PC-3 (cell line): ENCODE measurements around the gene PRDM10. TPM values are rescaled to one million over a fixed set of nuclear protein-coding genes. Genes with fewer than 3 reads are reported as not detected.

ENCODE experiments used
- ATAC-seq: fragments of 200-7000 bp; cut with Tn5 transposase; 2 replicates; pipeline ENCODE4 v1.9.1; 2020; ENCODE audit warnings: mild to moderate bottlenecking, moderate library complexity
- BruUV-seq: library from RNA; stranded (reverse); fragments of 400-500 nt; replicated peaks from 2 replicates; lab custom pipeline; 2021; lab: Mats Ljungman, UMichigan
- CTCF ChIA-PET: fragments of 300-600 bp; sonication (Branson Sonifier 250); formaldehyde crosslinking; loops from one replicate; lab custom pipeline; 2022; ENCODE audit warnings: antibody characterized with exemption; lab: Charles Lee
- POLR2A ChIA-PET: fragments of 300-600 bp; sonication (Branson Sonifier 250); formaldehyde crosslinking; loops from one replicate; lab custom pipeline; 2022; ENCODE audit warnings: antibody characterized with exemption; ENCODE audit not compliant: unreplicated experiment; lab: Charles Lee
- DNase-seq: peaks from one replicate; pipeline ENCODE4 v3.0.0-alpha.2; 2015
- H2AFZ ChIP-seq: fragments of 300-600 bp; sonication (generic); 2 replicates; pipeline ENCODE4 v1.6.0; 2016; ENCODE audit warnings: antibody characterized with exemption, low read length
- H3F3A ChIP-seq: fragments of 300-600 bp; sonication (generic); one replicate; pipeline ENCODE4 v1.6.0; 2017; ENCODE audit warnings: antibody characterized with exemption, low read length, control low read depth, mild to moderate bottlenecking; ENCODE audit not compliant: unreplicated experiment
- H3K27ac ChIP-seq: fragments of 300-600 bp; sonication (generic); 2 replicates; pipeline ENCODE4 v1.5.1; 2016; ENCODE audit warnings: mild to moderate bottlenecking, low read length
- H3K27me3 ChIP-seq: fragments of 300-600 bp; sonication (generic); 2 replicates; pipeline ENCODE4 v1.6.1; 2016; ENCODE audit warnings: low read length, mixed read lengths
- H3K36me3 ChIP-seq: fragments of 300-600 bp; sonication (generic); 2 replicates; pipeline ENCODE4 v1.6.1; 2016; ENCODE audit warnings: low read depth, mixed run types, low read length, mixed read lengths
- H3K4me1 ChIP-seq: fragments of 300-600 bp; sonication (generic); 2 replicates; pipeline ENCODE4 v1.5.1; 2016; ENCODE audit warnings: low read length; ENCODE audit not compliant: insufficient read depth
- H3K4me2 ChIP-seq: fragments of 300-600 bp; sonication (generic); 2 replicates; pipeline ENCODE4 v1.6.0; 2016; ENCODE audit warnings: low read length
- H3K4me3 ChIP-seq: fragments of 300-600 bp; sonication (generic); 2 replicates; pipeline ENCODE4 v1.5.1; 2016; ENCODE audit warnings: mild to moderate bottlenecking, low read length, mixed read lengths
- H3K79me2 ChIP-seq: fragments of 300-600 bp; sonication (generic); 2 replicates; pipeline ENCODE4 v1.6.1; 2017; ENCODE audit warnings: low read length, mixed read lengths
- H3K9ac ChIP-seq: fragments of 300-600 bp; sonication (generic); 2 replicates; pipeline ENCODE4 v1.6.0; 2016; ENCODE audit warnings: mild to moderate bottlenecking, low read length
- H3K9me2 ChIP-seq: fragments of 300-600 bp; sonication (generic); replicated peaks from 2 replicates; pipeline ENCODE4 v1.6.1; 2016; ENCODE audit warnings: mixed run types, low read length, mixed read lengths
- H3K9me3 ChIP-seq: fragments of 300-600 bp; sonication (generic); 2 replicates; pipeline ENCODE4 v1.6.1; 2016; ENCODE audit warnings: low read length, mixed read lengths
- H4K20me1 ChIP-seq: fragments of 300-600 bp; sonication (generic); 2 replicates; pipeline ENCODE4 v1.6.1; 2016; ENCODE audit warnings: low read length, mixed read lengths
- EZH2 ChIP-seq: fragments of 300-600 bp; sonication (generic); IDR thresholded peaks from one replicate; pipeline ENCODE4 v1.6.1; 2017; ENCODE audit warnings: antibody characterized with exemption, mild to moderate bottlenecking, low read length; ENCODE audit not compliant: unreplicated experiment
- EZH2phosphoT487 ChIP-seq: fragments of 300-600 bp; sonication (generic); IDR thresholded peaks from 2 replicates; pipeline ENCODE4 v1.6.1; 2018; ENCODE audit warnings: mild to moderate bottlenecking, antibody characterized with exemption, low read length, borderline replicate concordance
- intact Hi-C: fragments of 100-400 bp; cut with micrococcal nuclease; formaldehyde crosslinking; loops from 2 replicates; pipeline ENCODE4 v1.9.0; 2023
- total RNA-seq: library from RNA; depleted of rRNA; stranded (reverse); fragments of >200 nt; gene quantifications from 2 replicates; pipeline ENCODE4 v1.2.3, GENCODE V29; 2014
- TF ChIP-seq, protein P1 (sequence below): fragments of 300-600 bp; sonication (generic); conservative IDR thresholded peaks from 2 replicates; pipeline ENCODE4 v1.5.1; 2017; ENCODE audit warnings: antibody characterized with exemption, low read depth, mild to moderate bottlenecking, low read length

PRDM10 gene
- total RNA-seq, 1 experiment from 2014 or later = 7.3 TPM

DNA sequence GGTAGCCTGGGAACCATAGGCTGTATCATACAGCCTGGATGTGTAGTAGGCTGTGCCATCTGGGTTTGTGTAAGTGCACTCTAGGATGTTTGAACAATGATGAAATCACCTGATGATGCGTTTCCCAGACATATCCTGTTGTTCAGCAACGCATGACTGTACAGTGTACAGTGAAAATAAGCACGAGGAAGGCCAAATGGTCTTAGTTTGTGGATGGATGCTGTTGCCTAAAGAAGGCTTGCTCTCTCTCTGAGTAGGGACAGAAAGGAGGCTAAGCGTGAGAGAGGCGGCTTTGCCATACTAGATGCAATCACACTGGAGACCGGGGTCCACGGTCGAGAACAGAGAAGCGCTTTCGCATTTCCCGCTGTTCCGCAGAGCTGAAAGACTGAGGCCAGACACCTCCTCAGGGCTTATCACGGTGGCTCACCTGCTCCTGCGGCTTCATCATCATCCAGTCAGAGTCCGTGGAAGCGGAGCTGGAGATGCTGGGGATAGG is 39.5 kb upstream of the PRDM10 start:
- H2AFZ ChIP-seq = peak overlapping the region; percentile 78
- peak overlapping the region; percentile 81 for H3K27ac ChIP-seq
- no peaks in the 10 kb centered on the region for H3K79me2 ChIP-seq
- H3K4me1 ChIP-seq = peaks cover 19% of the 10 kb centered on the region
- H3K9me2 ChIP-seq = no peaks in the 10 kb centered on the region
- no TSS peak for BruUV-seq
- ATAC-seq = peak; percentile 100
- peak overlapping the region; percentile 40 for H3K4me2 ChIP-seq
- H3K36me3 ChIP-seq = no peaks in the 10 kb centered on the region
- H3K27me3 ChIP-seq = no peaks in the 10 kb centered on the region
- TF ChIP-seq EZH2phosphoT487 (no peak), EZH2 (no peak)
- TF ChIP-seq, protein P1, sequence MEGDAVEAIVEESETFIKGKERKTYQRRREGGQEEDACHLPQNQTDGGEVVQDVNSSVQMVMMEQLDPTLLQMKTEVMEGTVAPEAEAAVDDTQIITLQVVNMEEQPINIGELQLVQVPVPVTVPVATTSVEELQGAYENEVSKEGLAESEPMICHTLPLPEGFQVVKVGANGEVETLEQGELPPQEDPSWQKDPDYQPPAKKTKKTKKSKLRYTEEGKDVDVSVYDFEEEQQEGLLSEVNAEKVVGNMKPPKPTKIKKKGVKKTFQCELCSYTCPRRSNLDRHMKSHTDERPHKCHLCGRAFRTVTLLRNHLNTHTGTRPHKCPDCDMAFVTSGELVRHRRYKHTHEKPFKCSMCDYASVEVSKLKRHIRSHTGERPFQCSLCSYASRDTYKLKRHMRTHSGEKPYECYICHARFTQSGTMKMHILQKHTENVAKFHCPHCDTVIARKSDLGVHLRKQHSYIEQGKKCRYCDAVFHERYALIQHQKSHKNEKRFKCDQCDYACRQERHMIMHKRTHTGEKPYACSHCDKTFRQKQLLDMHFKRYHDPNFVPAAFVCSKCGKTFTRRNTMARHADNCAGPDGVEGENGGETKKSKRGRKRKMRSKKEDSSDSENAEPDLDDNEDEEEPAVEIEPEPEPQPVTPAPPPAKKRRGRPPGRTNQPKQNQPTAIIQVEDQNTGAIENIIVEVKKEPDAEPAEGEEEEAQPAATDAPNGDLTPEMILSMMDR = no peak
- CTCF ChIA-PET = no interaction called here
- intact Hi-C loops = loop anchor here (2.0 kb wide), 1 partner anchor 39 kb away; the partner anchor contains the start of gene PRDM10
- no peaks in the 10 kb centered on the region for H3F3A ChIP-seq
- H3K4me3 ChIP-seq = no peak overlapping the region
- H3K9me3 ChIP-seq = no peaks in the 10 kb centered on the region
- DNase-seq = peak; percentile 97
- POLR2A ChIA-PET = no interaction called here
- peak overlapping the region; percentile 42; the same call in 1 of the 2 replicates for H3K9ac ChIP-seq
- no peaks in the 10 kb centered on the region for H4K20me1 ChIP-seq

DNA sequence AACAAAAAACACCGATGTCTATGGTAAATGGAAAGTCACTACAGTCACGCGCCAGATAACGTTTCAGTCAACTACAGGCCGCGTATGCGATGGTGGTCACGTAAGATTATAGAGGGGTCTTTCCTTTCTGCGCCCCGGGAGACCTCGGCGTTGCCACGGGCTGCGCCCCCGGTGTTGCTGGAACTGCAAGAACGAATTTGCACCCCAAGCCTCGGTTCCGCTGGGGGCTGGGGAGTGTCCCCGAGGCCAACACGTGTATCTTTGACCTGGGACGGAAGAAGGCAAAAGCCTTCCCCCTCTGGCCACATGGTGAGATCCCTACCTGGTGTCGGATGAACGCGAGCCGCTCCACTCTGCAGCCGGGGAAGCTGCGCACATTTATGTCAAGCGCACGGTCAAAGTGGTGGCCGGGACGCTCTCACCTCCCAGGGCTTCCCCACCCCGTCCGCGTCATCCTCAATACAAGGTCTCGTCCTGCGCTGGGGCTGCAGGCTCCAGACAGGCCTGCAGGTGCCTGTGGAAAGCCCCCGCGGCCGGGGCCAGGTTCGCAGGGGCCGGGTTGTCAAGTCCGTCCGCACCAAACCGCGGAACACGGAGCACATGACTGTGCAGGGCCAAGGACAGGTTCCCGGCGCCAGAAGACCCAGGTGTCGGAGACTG is 37.8 kb upstream of the PRDM10 start:
- ATAC-seq (no peak), DNase-seq (no peak)
- Histone ChIP-seq H3K9me2 (no peaks in the 10 kb centered on the region), H3K79me2 (no peaks in the 10 kb centered on the region), H3K27me3 (no peaks in the 10 kb centered on the region), H4K20me1 (no peaks in the 10 kb centered on the region), H3F3A (no peaks in the 10 kb centered on the region), H3K4me2 (no peak overlapping the region), H3K9me3 (no peaks in the 10 kb centered on the region), H3K27ac (no peak overlapping the region), H3K9ac (no peak overlapping the region), H2AFZ (no peak overlapping the region), H3K4me1 (peaks cover 19% of the 10 kb centered on the region), H3K4me3 (no peak overlapping the region), H3K36me3 (no peaks in the 10 kb centered on the region)
- intact Hi-C loops = no loop called here
- BruUV-seq = no TSS peak
- CTCF ChIA-PET = no interaction called here
- POLR2A ChIA-PET = no interaction called here
- no peak for TF ChIP-seq EZH2phosphoT487
- TF ChIP-seq, protein P1 = no peak
- TF ChIP-seq EZH2 = no peak
